Heart right ventricle (tissue), 16 donors: Measurements from ENCODE around the gene SOX8. TPM values are rescaled to one million over a fixed set of nuclear protein-coding genes. Genes with fewer than 3 reads are reported as not detected.

Experiments
- ATAC-seq, 8 donors: fragments of 200-7000 bp; cut with Tn5 transposase; one replicate each; pipeline ENCODE4 v1.9.1; 2020; ENCODE audit warnings: mild to moderate bottlenecking in 8 of 8, moderate library complexity in 8 of 8, moderate number of reproducible peaks in 1 of 8
- DNase-seq, 2 donors: peaks; one replicate each; pipeline ENCODE4 v3.0.0-alpha.2; 2020
- H3K27ac ChIP-seq, 10 donors: fragments of 200-600 bp; sonication (generic) in 2 of 10; one replicate each; pipeline versions ENCODE4 v1.5.0 to v1.8.0; 2020 to 2022; ENCODE audit warnings: mild to moderate bottlenecking in 3 of 10
- H3K27me3 ChIP-seq, 7 donors: fragments of 200-600 bp; one replicate each; pipeline ENCODE4 v1.8.0; 2021 to 2022; ENCODE audit warnings: mild to moderate bottlenecking in 2 of 7
- H3K36me3 ChIP-seq, 9 donors: fragments of 200-600 bp; sonication (generic) in 1 of 9; one replicate each; pipeline versions ENCODE4 v1.5.0 to v1.8.0; 2020 to 2022; ENCODE audit warnings: mild to moderate bottlenecking in 2 of 9
- H3K4me1 ChIP-seq, 9 donors: fragments of 200-600 bp; sonication (generic) in 1 of 9; one replicate each; pipeline versions ENCODE4 v1.5.0 to v1.8.0; 2020 to 2022; ENCODE audit warnings: mild to moderate bottlenecking in 4 of 9
- H3K4me3 ChIP-seq, 10 donors: fragments of 200-600 bp; sonication (generic) in 2 of 10; one replicate each; pipeline versions ENCODE4 v1.5.0 to v1.8.0; 2020 to 2022; ENCODE audit warnings: mild to moderate bottlenecking in 7 of 10, moderate library complexity in 2 of 10
- H3K9me3 ChIP-seq, 11 donors: fragments of 200-600 bp in 10 of 11; sonication (generic) in 2 of 11; one replicate each; pipeline versions ENCODE4 v1.5.0 to v1.8.0; 2013 to 2022; ENCODE audit warnings: mild to moderate bottlenecking in 2 of 11, control low read depth in 1 of 11, moderate library complexity in 1 of 11
- WGBS, 2 donors: extraction: QIAGEN DNeasy Blood & Tissue Kit; methylation state at CpG; one replicate each; pipeline ENCODE4 v1.1.7; 2013; ENCODE audit warnings: inconsistent platforms in 1 of 2; 5-methylcytosine and 5-hydroxymethylcytosine counted together
- intact Hi-C, 10 donors: fragments of 100-400 bp; cut with DNase I; formaldehyde crosslinking; loops; one replicate each; pipeline versions ENCODE4 v1.11.1 to v1.14.2; 2022
- polyA plus RNA-seq, 2 donors: library from polyadenylated mRNA; stranded (reverse); fragments of 200-250 nt; gene quantifications; one replicate each; pipeline ENCODE4 v1.2.3, GENCODE V29; 2013
- total RNA-seq, 10 donors: library from RNA; stranded (reverse); fragmentation: NEBNext Ultra II Directional in 3 of 10; extraction: Animal tissue kit (Norgen Biotek cat#: 25700) in 3 of 10; gene quantifications; one replicate each; pipeline versions ENCODE4 v1.2.1 to v1.2.4, GENCODE V29; 2021 to 2023
- TF ChIP-seq, protein P1 (sequence below), 9 donors: fragments of 200-600 bp; sonication (generic) in 2 of 9; IDR thresholded peaks; one replicate each; pipeline versions ENCODE4 v1.5.0 to v1.8.0; 2021 to 2022; ENCODE audit warnings: antibody characterized with exemption in 9 of 9, mild to moderate bottlenecking in 5 of 9, moderate library complexity in 1 of 9
- donor health status: Arrhythmogenic right ventricular cardiomyopathy.
- donor health status: ischemic (EF 13 %, LVEDD 7.1; RV severe dilation, severe dysfunction).
- donor health status: healthy with polysubstance abuse.
- donor health status: DM: no; HTN: yes; CAD: no.
- donor health status: DM: no; HTN: no; CAD: no.
- donor health status: ischemic (EF 25% LVEDD 6.9; RV normal size, moderate dysfunction).
- donor health status: ischemic (EF 25% LVEDD 5.7; RV mildly dilated, moderate dysfunction).
- donor health status: healthy.
- donor health status: DM: yes; HTN: yes; CAD: no.
- donor health status: Ischemic cardiomyopathy.
- donor health status: ischemic (EF 35%, LVEDD 5.7; RV mildly dilated, moderate dysfunction).
- donor health status: nonischemic (EF 11% LVEDD 7.7; RV severe dilation, severe dysfunction).
- donor health status: DM: yes; HTN: yes; CAD: no.
- donor health status: PGD.
- donor health status: ischemic (EF 29% LVEDD 5.4; RV normal size, mild dysfunction).
- donor health status: nonischemic (EF 23%, LVEDD 6.1; RV moderate dilation, normal function).

SOX8 gene
- total and polyA plus RNA-seq, 12 donors = 0.35 to 2.3 (median 1.0) TPM

DNA sequence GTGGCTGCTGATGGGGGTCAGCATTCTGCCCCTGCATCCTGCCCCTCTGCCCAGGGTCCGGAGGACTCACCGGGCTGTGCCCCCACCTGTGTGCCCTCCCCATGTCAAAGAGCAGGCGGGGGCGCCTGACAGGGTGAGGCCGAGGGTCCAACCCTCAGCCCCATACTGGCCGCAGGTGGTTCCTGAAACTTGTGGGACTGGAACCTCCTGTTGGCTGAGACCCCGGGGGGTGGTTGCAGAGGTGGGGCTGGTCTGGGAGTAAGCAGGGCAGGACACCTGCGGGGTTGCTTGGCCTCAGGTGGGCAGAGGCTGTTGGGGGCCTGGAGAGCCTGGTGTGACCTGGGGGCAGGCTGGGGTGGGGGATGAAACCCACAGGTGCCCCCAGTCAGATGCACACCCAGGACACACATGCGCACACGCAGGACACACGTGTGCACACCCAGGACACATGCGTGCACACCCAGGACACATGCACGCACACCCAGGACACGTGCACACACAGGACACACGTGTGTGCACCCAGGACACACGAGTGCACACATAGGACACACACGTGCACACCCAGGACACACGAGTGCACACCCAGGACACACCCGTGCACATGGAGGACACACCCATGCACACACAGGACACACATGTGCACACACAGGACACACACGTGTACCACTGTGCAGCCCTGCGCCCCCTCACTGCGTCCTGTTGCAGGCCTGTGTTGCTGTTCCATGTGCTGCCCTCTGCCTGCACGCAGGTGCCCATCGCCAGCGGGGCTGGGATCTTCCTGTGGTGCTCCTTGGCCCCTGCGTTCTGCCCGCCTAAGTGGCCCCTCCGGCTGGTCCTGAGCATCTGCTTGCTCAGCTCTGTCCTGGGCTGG is 31.4 kb downstream of the SOX8 start:
- Histone ChIP-seq H3K27me3 (peaks cover 0 to 39% (median 24%) of the 10 kb centered on the region in 7 donors), H3K36me3 (no peaks in the 10 kb centered on the region), H3K9me3 (no peaks in the 10 kb centered on the region), H3K27ac (no peak overlapping the region), H3K4me3 (no peak overlapping the region), H3K4me1 (no peaks in the 10 kb centered on the region)
- TF ChIP-seq, protein P1, sequence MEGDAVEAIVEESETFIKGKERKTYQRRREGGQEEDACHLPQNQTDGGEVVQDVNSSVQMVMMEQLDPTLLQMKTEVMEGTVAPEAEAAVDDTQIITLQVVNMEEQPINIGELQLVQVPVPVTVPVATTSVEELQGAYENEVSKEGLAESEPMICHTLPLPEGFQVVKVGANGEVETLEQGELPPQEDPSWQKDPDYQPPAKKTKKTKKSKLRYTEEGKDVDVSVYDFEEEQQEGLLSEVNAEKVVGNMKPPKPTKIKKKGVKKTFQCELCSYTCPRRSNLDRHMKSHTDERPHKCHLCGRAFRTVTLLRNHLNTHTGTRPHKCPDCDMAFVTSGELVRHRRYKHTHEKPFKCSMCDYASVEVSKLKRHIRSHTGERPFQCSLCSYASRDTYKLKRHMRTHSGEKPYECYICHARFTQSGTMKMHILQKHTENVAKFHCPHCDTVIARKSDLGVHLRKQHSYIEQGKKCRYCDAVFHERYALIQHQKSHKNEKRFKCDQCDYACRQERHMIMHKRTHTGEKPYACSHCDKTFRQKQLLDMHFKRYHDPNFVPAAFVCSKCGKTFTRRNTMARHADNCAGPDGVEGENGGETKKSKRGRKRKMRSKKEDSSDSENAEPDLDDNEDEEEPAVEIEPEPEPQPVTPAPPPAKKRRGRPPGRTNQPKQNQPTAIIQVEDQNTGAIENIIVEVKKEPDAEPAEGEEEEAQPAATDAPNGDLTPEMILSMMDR (IDR thresholded peaks at IDR 0.05) = no peak
- DNase-seq (no peak), ATAC-seq (peak in 1 of 8 donors; percentile 29)
- intact Hi-C loops = no loop called here
- WGBS, 2 donors = 89 to 90% methylated on average over 28 of the region's 28 CpGs

DNA sequence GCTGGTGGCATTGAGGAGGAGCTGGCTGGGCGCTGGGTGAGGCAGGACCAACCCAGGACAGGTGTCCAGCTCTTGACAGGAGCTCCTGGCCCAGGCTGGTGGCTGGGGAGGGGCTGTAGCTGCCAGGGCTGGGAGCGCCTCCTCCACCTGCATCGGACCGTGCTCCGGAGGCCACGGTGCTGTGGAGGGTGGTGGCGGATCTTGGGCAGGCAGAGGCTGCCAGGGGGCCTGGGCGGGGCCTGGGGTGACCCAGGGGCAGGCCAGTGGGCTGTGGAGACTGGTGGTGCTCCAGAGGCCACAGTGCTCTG is 32.0 kb downstream of the SOX8 start:
- TF ChIP-seq, protein P1 (IDR thresholded peaks at IDR 0.05) = no peak
- Histone ChIP-seq H3K27ac (no peak overlapping the region), H3K9me3 (no peaks in the 10 kb centered on the region), H3K4me1 (peaks cover 0 to 1% (median 0%) of the 10 kb centered on the region in 9 donors), H3K36me3 (no peaks in the 10 kb centered on the region), H3K4me3 (no peak overlapping the region), H3K27me3 (peaks cover 0 to 33% (median 18%) of the 10 kb centered on the region in 7 donors)
- DNase-seq = no peak
- 93 to 94% methylated on average over 4 to 8 of the region's 8 CpGs for WGBS, 2 donors
- peak in 1 of 8 donors; percentile 6 for ATAC-seq
- intact Hi-C loops = no loop called here

DNA sequence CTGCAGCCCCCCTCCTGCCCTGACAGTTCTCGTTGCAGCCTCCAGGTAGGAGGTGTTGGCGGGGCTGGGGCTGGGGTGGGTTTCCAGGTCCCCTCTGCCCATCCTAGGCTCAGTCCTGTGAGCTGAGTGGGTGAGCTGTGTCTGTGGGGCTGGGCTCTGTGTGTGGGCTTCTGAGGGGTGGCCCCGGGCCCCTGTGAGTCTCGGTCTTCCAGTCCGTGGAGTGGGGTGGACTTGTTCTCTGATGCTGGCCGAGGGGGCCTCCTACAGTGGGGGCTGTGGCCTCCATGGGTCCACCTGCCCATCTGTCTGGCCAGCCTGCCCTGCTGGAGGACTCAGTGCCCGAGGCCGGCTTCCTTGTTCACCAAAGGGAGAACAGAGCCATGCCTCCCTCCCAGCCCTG is 32.7 kb downstream of the SOX8 start:
- no peaks in the 10 kb centered on the region for H3K9me3 ChIP-seq
- TF ChIP-seq, protein P1 (IDR thresholded peaks at IDR 0.05) = no peak
- no peak overlapping the region for H3K4me3 ChIP-seq
- H3K4me1 ChIP-seq = peaks cover 0 to 7% (median 5%) of the 10 kb centered on the region in 9 donors
- WGBS, 2 donors = 89 to 96% methylated on average over 8 of the region's 8 CpGs
- ATAC-seq (no peak), DNase-seq (no peak)
- H3K27ac ChIP-seq = peak overlapping the region in 2 of 10 donors; percentile 9 to 41
- intact Hi-C loops = no loop called here
- no peaks in the 10 kb centered on the region for H3K36me3 ChIP-seq
- peaks cover 0 to 29% (median 16%) of the 10 kb centered on the region in 7 donors for H3K27me3 ChIP-seq

DNA sequence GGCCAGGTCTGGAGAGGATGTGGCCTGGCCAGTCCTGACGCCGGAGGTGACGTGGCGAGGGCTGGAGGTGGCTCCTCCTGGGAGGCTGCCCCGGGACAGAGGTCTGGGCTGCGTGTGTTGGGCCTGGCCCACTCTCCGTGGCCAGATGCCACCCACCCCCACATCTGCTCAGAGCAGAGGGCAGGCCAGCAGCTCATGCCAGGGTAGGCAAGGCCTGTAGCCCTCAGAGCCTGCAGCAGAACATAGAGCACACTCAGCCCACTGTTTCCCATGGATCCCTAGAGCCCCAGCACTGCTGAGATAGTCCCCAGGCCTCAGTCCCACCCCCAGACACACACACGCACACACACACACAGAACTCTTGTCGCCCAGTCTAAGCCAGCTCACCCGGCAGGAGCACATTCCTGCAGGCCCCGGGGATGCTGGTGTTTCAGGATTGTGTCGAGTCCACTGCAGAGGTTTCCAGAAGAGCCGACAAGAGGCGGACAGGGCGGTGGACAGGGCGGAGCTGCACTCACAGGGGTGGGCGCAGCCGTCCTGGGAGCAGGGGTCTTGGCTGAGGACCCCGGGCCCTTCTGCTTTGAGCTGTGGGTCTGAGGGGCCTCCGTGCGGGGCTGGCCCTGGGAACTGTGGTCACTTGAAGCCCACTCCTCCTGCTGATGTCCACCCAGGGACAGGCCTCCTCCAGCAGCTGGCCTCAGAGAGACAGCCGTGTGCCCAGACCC is 33.4 kb downstream of the SOX8 start:
- Histone ChIP-seq H3K36me3 (no peaks in the 10 kb centered on the region), H3K4me3 (no peak overlapping the region), H3K9me3 (no peaks in the 10 kb centered on the region), H3K4me1 (peaks cover 0 to 14% (median 10%) of the 10 kb centered on the region in 9 donors), H3K27me3 (peaks cover 0 to 22% (median 11%) of the 10 kb centered on the region in 7 donors), H3K27ac (peak overlapping the region in 4 of 10 donors; percentile 6 to 53 (median 20))
- peak; percentile 35 to 54 for DNase-seq
- TF ChIP-seq, protein P1 (IDR thresholded peaks at IDR 0.05) = no peak
- 71 to 72% methylated on average over 22 of the region's 22 CpGs for WGBS, 2 donors
- ATAC-seq = peak; percentile 12 to 62 (median 37)
- intact Hi-C loops = no loop called here
